ENCODE results near the gene OR5H14. TPM values are rescaled to one million over a fixed set of nuclear protein-coding genes. Genes with fewer than 3 reads are reported as not detected.
"Not testable (repeated sequence)": the region's sequence is repeated elsewhere in the genome, so short reads cannot be mapped to it uniquely, and the experiment has no call there.

Gene OR5H14
- total RNA-seq, 1 experiment from 2014 or later, result not detected

- Histone ChIP-seq H3K18ac (ENCODE audit: insufficient read length, low read depth, low read length) (no peak overlapping the region), H3K56ac (ENCODE audit: insufficient read length, low read depth, low read length) (no peak overlapping the region), H2BK15ac (ENCODE audit: low read depth, low read length) (no peak overlapping the region), H3K4me1 (ENCODE audit: insufficient read depth, low read length) (no peaks in the 10 kb centered on the region), H3K27ac (ENCODE audit: insufficient read length, low read depth, low read length) (no peak overlapping the region), H4K8ac (replicated peaks; ENCODE audit: insufficient read length, low read depth, low read length) (no peak overlapping the region), H2BK120ac (ENCODE audit: low read depth, low read length, poor library complexity, severe bottlenecking) (no peak overlapping the region), H2BK5ac (ENCODE audit: insufficient read length, low read length) (no peak overlapping the region), H4K91ac (ENCODE audit: insufficient read length, low read depth, low read length) (no peak overlapping the region), H3K27me3 (ENCODE audit: insufficient read depth, low read length) (no peaks in the 10 kb centered on the region), H3K23me2 (ENCODE audit: insufficient read length, low read depth, low read length, poor library complexity, severe bottlenecking) (no peaks in the 10 kb centered on the region), H3T11ph (ENCODE audit: low read length) (no peak overlapping the region), H4K5ac (ENCODE audit: insufficient read length, low read depth, low read length) (no peak overlapping the region), H4K20me1 (ENCODE audit: control insufficient read depth, insufficient read depth, insufficient read length) (no peaks in the 10 kb centered on the region), H2BK12ac (ENCODE audit: insufficient read length, low read depth, low read length) (no peak overlapping the region), H3K4ac (ENCODE audit: low read depth, low read length) (no peak overlapping the region), H2AK5ac (ENCODE audit: insufficient read length, low read length) (no peak overlapping the region), H2BK20ac (ENCODE audit: low read depth, low read length, poor library complexity, severe bottlenecking) (no peak overlapping the region), H3K9me3 (ENCODE audit: control insufficient read depth, low read depth, low read length) (no peaks in the 10 kb centered on the region), H3K4me2 (ENCODE audit: insufficient read depth, insufficient read length, low read length) (no peak overlapping the region), H3K79me1 (ENCODE audit: insufficient read depth, low read depth, low read length, poor library complexity, severe bottlenecking) (no peaks in the 10 kb centered on the region), H3K79me2 (ENCODE audit: insufficient read depth, low read length) (no peaks in the 10 kb centered on the region), H3K14ac (ENCODE audit: insufficient read depth, low read length) (no peak overlapping the region), H3K23ac (ENCODE audit: insufficient read length, low read depth, low read length) (no peak overlapping the region), H3K9ac (ENCODE audit: extremely low read depth, insufficient read length, low read length) (no peak overlapping the region), H2AFZ (ENCODE audit: low read length) (no peak overlapping the region)
- DNase-seq, result no peak
- no peaks in the 10 kb centered on the region for H3K27me3 Mint-ChIP-seq (ENCODE audit: low read depth)
- H3K27ac Mint-ChIP-seq, result no peak overlapping the region
- H3K36me3 Mint-ChIP-seq (ENCODE audit: insufficient read depth in 1 of 3, low read depth in 3 of 3), result no peaks in the 10 kb centered on the region
- no peak overlapping the region for H3K4me3 Mint-ChIP-seq
- no peak for TF ChIP-seq CTCF (conservative IDR thresholded peaks at IDR 0.05)
- no peaks in the 10 kb centered on the region; a peak in 1 of 5 replicates for H3K9me3 Mint-ChIP-seq
- no CpG with 5 or more reads among the region's 3 CpGs for WGBS (ENCODE audit: extremely low coverage, insufficient read length, low lambda C conversion rate)
- peaks cover 17 to 22% of the 10 kb centered on the region in 2 experiments for H3K4me1 Mint-ChIP-seq
These were observed 10.6 kb upstream of the OR5H14 start for GRCh38 chr3:98136631-98137030.

DNA sequence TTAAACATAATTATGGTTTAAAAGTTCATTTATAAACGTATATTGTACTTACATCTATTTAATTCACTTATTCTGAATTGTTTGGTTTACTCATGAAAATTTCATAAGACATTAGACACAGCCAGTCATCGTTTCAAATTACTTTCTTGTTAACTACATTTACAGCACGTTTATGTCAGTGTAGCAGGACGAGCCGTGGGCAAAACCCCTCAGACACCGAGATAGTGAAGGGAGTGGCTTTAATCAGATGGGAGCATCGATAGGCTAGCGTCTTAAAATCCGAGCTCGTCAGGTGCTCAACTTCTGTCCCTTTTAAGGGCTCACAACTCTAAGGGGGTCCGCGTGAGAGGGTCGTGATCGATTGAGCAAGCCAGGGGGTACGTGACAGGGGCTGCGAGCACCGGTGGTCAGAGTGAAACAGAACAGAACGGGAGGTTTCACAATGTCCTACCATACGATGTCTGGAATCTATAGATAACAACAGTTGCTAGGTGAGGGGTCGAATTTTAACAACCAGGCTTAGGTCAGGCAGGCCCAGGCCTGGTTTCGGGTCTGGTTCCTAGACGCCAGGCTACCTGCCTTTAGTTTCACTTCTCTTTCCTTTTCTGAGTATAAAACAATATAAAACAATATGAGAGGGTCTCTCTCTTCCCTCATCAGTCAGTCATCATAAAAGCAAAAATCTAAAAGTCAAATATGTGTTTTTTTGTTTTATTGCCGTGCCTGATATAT, 9.3 kb upstream of the OR5H14 start:
- not testable (repeated sequence) for H4K8ac ChIP-seq (replicated peaks; ENCODE audit: insufficient read length, low read depth, low read length); H3K27ac Mint-ChIP-seq; H3K14ac ChIP-seq (ENCODE audit: insufficient read depth, low read length); H2BK12ac ChIP-seq (ENCODE audit: insufficient read length, low read depth, low read length); H3K27me3 ChIP-seq (ENCODE audit: insufficient read depth, low read length); H4K91ac ChIP-seq (ENCODE audit: insufficient read length, low read depth, low read length); H3K56ac ChIP-seq (ENCODE audit: insufficient read length, low read depth, low read length); H3K27ac ChIP-seq (ENCODE audit: insufficient read length, low read depth, low read length); H2AK5ac ChIP-seq (ENCODE audit: insufficient read length, low read length); H3K4me3 Mint-ChIP-seq; H3K4ac ChIP-seq (ENCODE audit: low read depth, low read length); H3K79me2 ChIP-seq (ENCODE audit: insufficient read depth, low read length); H3K4me2 ChIP-seq (ENCODE audit: insufficient read depth, insufficient read length, low read length); H2BK15ac ChIP-seq (ENCODE audit: low read depth, low read length); H4K20me1 ChIP-seq (ENCODE audit: control insufficient read depth, insufficient read depth, insufficient read length); H3K23ac ChIP-seq (ENCODE audit: insufficient read length, low read depth, low read length); H3K9me3 Mint-ChIP-seq; H2BK20ac ChIP-seq (ENCODE audit: low read depth, low read length, poor library complexity, severe bottlenecking); H3K18ac ChIP-seq (ENCODE audit: insufficient read length, low read depth, low read length); H3K23me2 ChIP-seq (ENCODE audit: insufficient read length, low read depth, low read length, poor library complexity, severe bottlenecking); H4K5ac ChIP-seq (ENCODE audit: insufficient read length, low read depth, low read length); H2BK120ac ChIP-seq (ENCODE audit: low read depth, low read length, poor library complexity, severe bottlenecking); H3K9me3 ChIP-seq (ENCODE audit: control insufficient read depth, low read depth, low read length); H3T11ph ChIP-seq (ENCODE audit: low read length); H3K79me1 ChIP-seq (ENCODE audit: insufficient read depth, low read depth, low read length, poor library complexity, severe bottlenecking); H2AFZ ChIP-seq (ENCODE audit: low read length); H3K9ac ChIP-seq (ENCODE audit: extremely low read depth, insufficient read length, low read length); DNase-seq; H3K36me3 Mint-ChIP-seq (ENCODE audit: insufficient read depth in 1 of 3, low read depth in 3 of 3); H3K4me1 ChIP-seq (ENCODE audit: insufficient read depth, low read length); H3K27me3 Mint-ChIP-seq (ENCODE audit: low read depth); H2BK5ac ChIP-seq (ENCODE audit: insufficient read length, low read length)
- no CpG with 5 or more reads among the region's 23 CpGs for WGBS (ENCODE audit: extremely low coverage, insufficient read length, low lambda C conversion rate)
- peaks cover 17 to 22% of the 10 kb centered on the region in 2 experiments for H3K4me1 Mint-ChIP-seq

Data from H9 (cell line).